ENCODE data around the gene LAMA5. TPM values are rescaled to one million over a fixed set of nuclear protein-coding genes. Genes with fewer than 3 reads are reported as not detected.
A peak's percentile ranks its signal among the peaks of the same experiment; 100 is the strongest.

The LAMA5 gene
- total RNA-seq, 1 experiment from 2014 or later = 321 TPM

- Histone ChIP-seq H3K27me3 (ENCODE audit: insufficient read depth, low read length) (no peaks in the 10 kb centered on the region), H3K79me2 (ENCODE audit: insufficient read depth, low read length) (no peaks in the 10 kb centered on the region), H3K9me2 (ENCODE audit: insufficient read depth) (no peaks in the 10 kb centered on the region), H3K9me3 (ENCODE audit: control insufficient read depth in 1 of 2, insufficient read depth in 1 of 2, low read depth in 1 of 2, low read length in 2 of 2) (no peaks in the 10 kb centered on the region), H3K27ac (ENCODE audit: low read depth, low read length) (peak overlapping the region; percentile 59; the same call in 1 of the 2 replicates), H3K36me3 (ENCODE audit: control insufficient read depth in 1 of 2, insufficient read depth in 2 of 2, low read length in 2 of 2) (peaks cover 0 to 5% of the 10 kb centered on the region in 2 experiments; a peak in 1 of 4 replicates), H2AFZ (ENCODE audit: low read depth, low read length, poor library complexity, severe bottlenecking) (no peak overlapping the region), H3K4me1 (ENCODE audit: control insufficient read depth in 1 of 2, insufficient read depth in 2 of 2, low read length in 2 of 2) (peaks cover 24 to 52% of the 10 kb centered on the region in 2 experiments), H4K20me1 (ENCODE audit: insufficient read depth) (no peaks in the 10 kb centered on the region), H3K9ac (ENCODE audit: low read length) (no peak overlapping the region), H3K4me2 (ENCODE audit: low read length) (no peak overlapping the region), H3K4me3 (replicated peaks in 1 of 2; ENCODE audit: low read depth in 1 of 2, low read length in 2 of 2) (no peak overlapping the region)
- intact Hi-C loops (cut with micrococcal nuclease) = no loop called here
- ChIA-PET POLR2A (no interaction called here), CTCF (no interaction called here), RAD21 (ENCODE audit: low non-redundant PET in 1 of 2, low total read pairs in 2 of 2, uncharacterized antibody in 2 of 2, unreplicated experiment in 2 of 2) (no interaction called here)
- no TSS peak for BruUV-seq (replicated peaks)
- DNase-seq (ENCODE audit: low read depth, low spot score) (no peak), ATAC-seq (no peak)
- TF ChIP-seq ZBTB33 (IDR thresholded peaks at IDR 0.05; ENCODE audit: extremely low read depth, insufficient replicate concordance, low read length) = no peak
- no peak for TF ChIP-seq EZH2phosphoT487 (IDR thresholded peaks at IDR 0.05; ENCODE audit: borderline replicate concordance)
- no peak for TF ChIP-seq ZFX (IDR thresholded peaks at IDR 0.05)
- TF ChIP-seq CBX3 (IDR thresholded peaks at IDR 0.05; ENCODE audit: low read depth) = no peak
- TF ChIP-seq YY1 (IDR thresholded peaks at IDR 0.05; ENCODE audit: extremely low read depth, insufficient replicate concordance, low read depth, low read length) = no peak
- TF ChIP-seq EZH2 (IDR thresholded peaks at IDR 0.05) = no peak
- no peak for TF ChIP-seq CTCF (IDR thresholded peaks at IDR 0.05 in 2 of 3, conservative IDR thresholded peaks at IDR 0.05 in 1 of 3; ENCODE audit: borderline replicate concordance in 1 of 3, insufficient read depth in 1 of 3, low read depth in 2 of 3, low read length in 2 of 3)
- TF ChIP-seq POLR2A (IDR thresholded peaks at IDR 0.05; ENCODE audit: borderline replicate concordance, extremely low read depth, insufficient read depth, insufficient read length) = no peak
- TF ChIP-seq FOSL1 (IDR thresholded peaks at IDR 0.05; ENCODE audit: low read depth) = no peak
- TF ChIP-seq ELF1 (IDR thresholded peaks at IDR 0.05; ENCODE audit: borderline replicate concordance, low read depth) = no peak
- TF ChIP-seq CEBPB (IDR thresholded peaks at IDR 0.05; ENCODE audit: low read depth) = no peak
These were observed 10.0 kb upstream of the LAMA5 start for GRCh38 chr20:62377064-62377461.
